Measurements from ENCODE around the gene PPT2. TPM values are rescaled to one million over a fixed set of nuclear protein-coding genes. Genes with fewer than 3 reads are reported as not detected.
A peak's percentile ranks its signal among the peaks of the same experiment; 100 is the strongest.

PPT2 gene, protein sequence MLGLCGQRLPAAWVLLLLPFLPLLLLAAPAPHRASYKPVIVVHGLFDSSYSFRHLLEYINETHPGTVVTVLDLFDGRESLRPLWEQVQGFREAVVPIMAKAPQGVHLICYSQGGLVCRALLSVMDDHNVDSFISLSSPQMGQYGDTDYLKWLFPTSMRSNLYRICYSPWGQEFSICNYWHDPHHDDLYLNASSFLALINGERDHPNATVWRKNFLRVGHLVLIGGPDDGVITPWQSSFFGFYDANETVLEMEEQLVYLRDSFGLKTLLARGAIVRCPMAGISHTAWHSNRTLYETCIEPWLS
- 18.0 and 54.3 TPM in 2 replicates for total RNA-seq

DNA sequence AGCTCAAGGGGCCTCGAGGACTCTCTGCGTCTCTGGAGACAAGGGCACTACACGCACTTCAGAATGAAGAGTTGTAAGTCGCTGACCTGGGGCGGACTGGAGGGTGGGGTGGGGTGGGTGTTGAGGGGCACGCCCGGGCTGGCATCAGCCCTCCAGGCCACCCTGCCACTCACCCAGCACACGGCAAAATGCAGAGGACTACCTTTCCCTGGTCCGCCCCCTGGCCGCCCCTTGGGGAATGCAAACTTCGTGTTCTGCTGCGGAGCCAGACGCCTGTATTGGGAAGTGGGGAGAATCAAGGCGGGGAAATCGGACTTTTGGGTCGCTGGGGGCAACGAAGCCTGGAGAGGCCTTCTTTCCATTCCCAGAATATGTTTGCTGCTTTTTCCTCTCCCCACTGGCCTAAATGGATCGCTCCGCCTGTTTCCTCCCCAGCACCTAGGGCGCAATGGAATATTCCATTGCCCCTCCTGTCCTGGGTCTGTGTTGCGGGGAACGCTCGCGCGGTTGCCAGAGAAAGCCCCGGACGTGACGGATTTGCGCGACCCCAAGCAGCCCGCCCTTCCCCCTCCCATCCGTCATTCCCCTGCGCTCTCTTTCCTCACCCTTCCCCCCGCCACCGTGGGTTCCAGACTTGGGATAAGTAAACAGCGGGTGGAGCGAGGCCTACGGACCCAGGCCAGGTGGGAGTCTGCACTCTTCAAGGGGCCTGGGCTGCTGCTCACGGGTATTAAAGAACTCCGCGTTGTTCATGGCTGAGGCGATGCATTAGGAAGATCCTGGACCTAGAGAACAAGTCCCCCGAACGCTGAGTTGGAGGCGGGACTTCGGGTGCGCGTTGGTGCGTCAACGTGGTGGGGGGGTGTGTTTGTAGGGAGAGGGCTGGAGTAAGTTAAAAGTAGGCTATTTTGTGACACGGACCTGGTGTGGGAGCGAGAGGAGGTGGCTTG, at the start of gene PPT2:
Gene PPT2, plus strand, starts transcription at position 578 of the 950 bp plus-strand sequence. CDS start 454 bp downstream, outside the sequence.
- DNase-seq (ENCODE audit: extremely low read depth, low read depth, low spot score), result peak; percentile 72

DNA sequence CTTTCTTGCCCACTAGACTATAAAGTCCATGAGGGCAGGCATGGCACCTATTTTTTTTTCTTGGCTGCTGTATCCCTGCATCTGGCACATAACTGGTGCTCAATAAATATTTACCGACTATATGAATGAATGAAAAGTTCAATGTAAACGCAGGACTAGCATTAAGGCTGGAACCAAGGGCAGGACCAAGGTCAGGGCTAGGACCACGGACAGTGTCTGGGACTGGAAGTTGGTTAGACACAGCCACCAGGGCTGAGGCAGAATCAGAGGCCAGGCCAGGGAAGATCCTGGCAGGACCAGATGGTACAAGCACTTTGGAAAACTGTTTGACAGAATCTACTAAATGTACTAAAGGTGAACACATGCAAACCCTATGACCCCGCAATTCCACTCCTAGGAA, 48.5 kb upstream of the PPT2 start:
- no peak for DNase-seq (ENCODE audit: extremely low read depth, low read depth, low spot score)

DNA sequence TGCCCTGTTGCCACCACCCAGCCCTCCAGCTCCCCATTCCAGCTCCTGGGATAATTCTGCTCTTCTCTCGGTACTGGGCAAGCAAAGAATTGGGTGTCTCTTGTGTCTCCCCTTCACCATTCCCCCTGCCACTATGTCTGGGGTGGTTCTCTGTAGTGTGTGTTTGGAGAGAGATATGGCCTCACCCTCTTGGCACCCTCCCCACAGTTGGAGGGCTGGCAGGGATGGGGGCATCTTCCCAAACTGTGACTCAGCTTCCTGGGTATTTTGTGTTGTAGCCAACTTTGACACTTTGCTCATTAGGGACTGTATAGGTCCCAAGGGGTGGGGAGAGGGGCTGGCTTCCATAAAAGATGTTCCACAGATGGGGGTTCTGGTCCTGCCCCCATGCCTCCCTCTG, 46.5 kb upstream of the PPT2 start:
- DNase-seq (ENCODE audit: extremely low read depth, low read depth, low spot score), result no peak

DNA sequence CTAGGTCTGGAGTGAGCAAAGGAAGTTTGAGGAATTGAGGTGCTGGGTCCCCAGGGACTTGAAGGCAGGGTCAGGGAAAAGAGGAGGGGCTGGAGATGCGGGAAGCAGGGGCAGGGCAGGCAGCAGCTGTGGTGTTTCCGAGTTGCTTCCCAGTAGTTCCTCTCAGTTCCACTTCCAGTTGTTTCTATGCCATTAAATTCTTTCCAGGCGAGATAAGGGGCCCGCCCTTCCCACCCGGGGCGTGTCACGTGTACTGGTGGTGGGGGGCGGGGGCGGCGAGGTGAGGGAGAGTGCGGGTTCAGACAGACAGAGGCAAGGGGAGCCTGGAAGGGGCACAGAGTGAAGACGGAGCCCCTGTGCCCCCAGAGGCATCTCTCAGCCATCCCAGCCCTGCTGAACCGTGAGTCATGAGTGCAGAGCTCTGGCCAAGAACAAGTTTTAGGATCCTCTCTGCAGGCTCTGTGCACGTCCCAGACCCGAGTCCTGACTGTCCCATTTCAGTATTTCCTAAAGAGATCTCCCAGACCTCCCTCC, 45.8 kb upstream of the PPT2 start:
- DNase-seq (ENCODE audit: extremely low read depth, low read depth, low spot score), result no peak

DNA sequence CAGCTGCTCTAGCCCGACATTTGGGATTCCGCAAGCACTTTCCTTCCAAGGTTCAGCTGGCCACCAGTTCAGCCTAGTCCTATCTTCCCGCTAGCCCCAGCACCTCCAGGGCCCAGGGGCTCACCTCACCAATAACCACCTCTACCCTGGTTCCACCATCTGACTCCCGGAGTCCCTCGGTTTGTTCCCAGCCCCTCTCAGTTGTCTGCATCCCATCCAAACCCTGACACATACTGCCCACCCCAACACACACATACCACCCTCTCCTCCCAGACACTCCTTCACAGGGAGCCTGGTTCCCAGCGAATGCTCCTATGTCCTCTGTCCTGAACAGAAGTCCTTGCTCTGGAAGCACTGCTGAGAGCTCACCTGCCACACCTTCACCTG, 45.2 kb upstream of the PPT2 start:
- no peak for DNase-seq (ENCODE audit: extremely low read depth, low read depth, low spot score)

DNA sequence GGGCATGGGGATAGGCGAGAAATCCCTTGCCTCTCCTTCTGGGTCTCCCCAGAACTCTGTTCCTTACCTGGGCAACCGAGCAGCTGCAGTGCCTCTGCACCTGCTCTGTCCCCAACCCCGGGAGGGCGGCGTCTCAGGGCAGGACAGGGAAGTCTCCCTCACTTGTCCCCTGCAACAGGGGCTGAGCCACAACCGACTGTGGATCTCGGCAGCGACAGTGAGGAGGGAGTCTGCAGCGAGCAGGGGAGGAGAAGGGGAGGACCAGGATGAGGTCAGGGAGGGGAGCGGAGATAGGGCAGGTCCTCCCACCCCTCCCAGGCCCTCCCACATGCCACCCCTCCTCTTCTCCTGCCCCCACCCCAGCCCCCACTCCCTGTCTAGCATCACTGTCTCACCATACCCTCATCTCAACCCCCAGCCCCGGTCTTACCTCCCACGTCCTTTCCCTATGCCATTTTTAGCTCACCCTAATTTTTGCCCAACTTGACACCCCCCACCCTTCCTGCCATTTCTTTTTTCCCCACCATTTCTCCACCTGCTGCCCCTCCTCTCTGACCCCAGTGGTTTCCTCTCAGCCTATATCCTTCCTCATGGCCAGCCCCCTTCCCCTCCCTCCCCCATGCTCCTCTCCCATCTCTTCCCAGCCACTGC, 44.7 kb upstream of the PPT2 start, which contains the start of gene TNXB:
Gene TNXB, minus strand, starts transcription at position 225 of the 651 bp plus-strand sequence. CDS start 11,140 bp downstream, outside the sequence.
- no peak for DNase-seq (ENCODE audit: extremely low read depth, low read depth, low spot score)

DNA sequence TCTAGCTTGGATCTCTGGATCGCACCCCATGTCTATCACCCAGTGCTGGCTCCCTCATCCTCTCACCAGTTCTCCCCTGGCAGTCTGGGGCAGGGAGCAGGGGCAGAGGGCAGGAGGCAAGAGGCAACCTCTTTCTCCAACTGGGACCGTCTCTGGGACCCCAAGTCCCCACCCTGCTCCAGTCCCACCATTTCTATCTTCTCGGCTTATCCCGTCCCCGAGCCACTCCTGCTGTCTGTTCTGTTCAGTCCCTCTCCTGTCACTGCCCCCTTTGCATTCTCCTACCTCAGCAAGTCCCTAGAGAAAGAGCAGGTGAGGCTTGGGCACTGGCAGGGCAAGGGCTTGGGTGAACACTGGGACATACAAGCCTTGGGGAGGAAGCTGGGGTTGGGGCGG, 44.2 kb upstream of the PPT2 start:
- no peak for DNase-seq (ENCODE audit: extremely low read depth, low read depth, low spot score)

DNA sequence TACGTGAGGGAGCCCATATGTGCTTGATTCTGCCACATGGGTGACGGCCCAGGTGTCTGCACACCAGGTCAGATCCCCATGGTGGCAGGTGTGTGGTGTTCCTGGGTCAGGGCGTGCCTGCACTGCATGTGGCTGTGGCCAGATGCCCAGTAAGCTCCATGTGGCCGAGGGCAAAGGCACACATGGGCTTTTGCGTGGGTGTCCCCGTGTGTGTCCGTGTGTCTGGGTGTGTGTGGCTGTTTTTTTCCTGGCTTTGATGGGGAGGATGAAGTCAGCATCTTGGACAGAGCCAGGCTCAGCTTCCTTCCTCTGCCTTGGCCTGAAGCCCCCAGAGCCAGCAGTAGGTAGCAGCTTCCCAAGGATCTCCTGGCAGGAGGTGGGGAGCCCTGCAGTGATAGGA, 43.3 kb upstream of the PPT2 start:
- no peak for DNase-seq (ENCODE audit: extremely low read depth, low read depth, low spot score)

DNA sequence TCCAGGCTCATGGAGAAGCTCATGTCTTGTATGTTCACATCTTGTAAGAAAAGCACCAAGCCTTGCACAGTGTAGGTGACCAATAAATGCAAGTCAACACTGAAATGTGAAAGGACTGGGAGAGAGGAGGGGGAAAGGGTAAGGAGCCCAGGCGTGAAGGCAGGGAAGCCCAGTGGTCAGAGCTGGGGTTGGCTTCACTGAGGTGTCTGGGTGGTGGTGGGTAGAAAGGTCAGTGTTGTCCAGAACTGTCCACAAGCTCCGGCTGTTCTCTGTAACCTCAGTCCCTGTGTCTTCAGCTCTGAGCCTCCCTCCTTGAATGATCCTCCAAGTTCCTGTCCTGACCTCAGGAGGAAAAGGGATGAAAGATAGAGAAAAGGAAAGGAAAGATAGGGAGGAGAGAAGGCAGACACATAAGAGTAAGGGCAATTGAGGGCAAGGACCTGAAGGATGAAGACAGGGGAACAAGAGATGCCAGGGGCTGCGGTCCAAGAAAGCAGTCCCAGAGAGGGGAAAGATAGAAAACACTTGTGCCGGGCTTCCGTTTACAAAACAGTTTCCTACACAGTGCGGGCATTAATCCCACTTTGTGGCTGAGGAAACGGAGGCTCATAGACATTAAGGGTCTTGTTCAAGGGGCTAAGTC, 42.4 kb upstream of the PPT2 start:
- DNase-seq (ENCODE audit: extremely low read depth, low read depth, low spot score), result no peak

DNA sequence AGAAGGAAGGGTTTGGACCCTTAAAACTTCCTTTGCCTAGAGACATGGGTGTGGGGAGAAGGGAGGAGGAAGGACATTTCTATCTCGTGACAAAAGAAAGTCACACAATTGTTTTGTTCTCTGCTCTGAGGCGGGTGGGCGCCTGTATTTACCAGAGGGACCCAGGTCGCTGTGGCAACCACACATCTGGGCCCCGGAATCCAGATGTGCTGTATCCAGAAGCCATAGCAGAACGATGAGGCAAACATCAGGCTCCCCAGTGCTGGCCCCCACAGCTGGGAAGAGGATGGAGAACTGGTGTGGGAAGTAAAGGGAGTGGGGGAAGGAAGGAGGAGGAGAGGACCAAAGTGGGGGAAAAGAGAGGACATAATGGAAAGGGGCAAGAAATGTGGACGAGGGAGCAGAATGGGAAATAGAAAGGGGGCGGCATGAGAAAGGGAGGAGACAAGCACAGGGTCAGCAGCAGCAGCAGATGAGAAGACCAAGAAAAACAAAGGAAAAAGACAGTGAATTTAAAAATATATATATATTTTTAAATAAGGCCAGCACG, 41.4 kb upstream of the PPT2 start:
- DNase-seq (ENCODE audit: extremely low read depth, low read depth, low spot score), result no peak

DNA sequence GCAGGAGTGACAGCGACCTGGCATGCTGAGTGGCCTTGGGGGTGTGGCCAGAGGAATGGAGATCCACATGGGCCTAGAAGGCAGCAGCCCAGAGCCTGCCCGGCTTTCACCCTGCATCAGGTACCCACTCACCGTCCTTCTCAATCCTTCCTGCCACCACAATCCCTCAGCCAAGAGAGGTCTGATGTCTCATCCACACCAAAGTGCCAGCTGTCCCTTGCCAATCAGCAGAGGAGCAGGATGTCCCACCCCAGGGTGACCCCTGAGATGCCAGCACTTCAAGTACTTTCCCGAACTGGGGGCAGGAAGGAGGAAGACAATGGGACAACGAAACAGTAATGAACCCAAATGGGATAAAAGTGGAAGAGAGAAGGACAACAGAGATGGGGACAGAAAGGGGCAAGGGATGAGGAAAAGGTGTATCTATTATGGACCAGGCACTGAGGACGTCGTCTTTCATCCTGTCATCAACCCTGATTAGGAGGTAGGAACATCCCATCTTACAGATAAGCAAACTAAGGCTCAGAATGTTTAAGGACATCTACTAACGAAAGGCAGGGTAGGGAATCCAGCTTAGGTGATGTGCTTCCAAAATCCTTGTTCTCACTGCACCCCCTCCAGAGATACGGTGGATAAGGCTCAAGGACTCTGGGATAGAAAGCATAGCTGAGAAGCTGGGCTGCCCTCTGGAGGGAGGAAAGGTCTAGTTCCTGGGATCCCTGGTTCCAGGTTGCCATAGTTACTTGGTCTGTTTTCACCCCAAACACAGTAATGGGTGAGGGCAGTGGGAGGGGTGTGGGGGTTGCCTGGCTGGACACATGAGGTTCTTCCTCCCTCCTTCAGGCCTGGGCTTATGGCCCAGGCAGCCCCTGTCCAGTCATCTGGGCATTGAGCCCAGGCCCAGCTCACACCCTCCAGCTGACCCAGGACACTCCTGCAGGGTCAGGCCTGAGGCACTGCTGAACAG, 40.3 kb upstream of the PPT2 start:
- no peak for DNase-seq (ENCODE audit: extremely low read depth, low read depth, low spot score)

DNA sequence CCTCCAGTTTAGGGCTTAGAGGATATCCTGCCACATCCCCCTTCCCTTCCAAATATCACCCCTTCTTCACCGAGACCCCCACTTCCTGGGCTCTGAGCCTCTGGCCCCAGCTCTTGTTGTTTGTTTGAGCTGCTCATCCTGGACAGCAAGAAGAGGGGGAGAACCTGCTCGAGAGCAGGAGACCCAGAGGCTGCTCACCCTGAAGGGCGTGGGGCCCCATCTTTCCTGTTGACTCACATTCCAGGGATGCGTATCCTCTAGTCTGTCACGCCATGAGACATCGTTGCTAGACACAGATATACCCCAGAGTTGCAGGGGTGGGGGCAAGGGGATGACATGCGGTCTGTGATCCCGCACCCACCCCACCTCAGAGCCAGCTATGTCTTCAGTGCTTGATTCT, 39.1 kb upstream of the PPT2 start:
- DNase-seq (ENCODE audit: extremely low read depth, low read depth, low spot score), result no peak

DNA sequence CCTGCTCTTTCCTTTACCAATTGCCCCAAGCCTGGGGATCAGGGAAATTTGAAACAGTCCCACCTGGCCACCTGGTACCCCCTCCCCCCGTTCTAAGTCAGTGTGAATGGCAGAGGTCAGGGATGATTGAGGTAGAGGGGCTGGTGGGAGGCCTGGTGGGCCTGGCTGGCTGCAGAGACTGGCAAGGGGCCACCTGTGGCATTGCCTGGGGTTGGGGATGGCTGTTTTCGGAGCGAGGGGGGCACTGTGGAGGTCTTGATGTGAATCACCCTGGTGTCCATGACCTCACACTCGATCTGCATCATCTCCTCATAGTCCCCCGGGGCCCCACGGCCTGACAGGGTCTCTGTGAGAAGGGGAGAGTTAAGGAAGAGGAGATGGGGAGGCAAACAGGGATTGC, 38.3 kb upstream of the PPT2 start:
- no peak for DNase-seq (ENCODE audit: extremely low read depth, low read depth, low spot score)

DNA sequence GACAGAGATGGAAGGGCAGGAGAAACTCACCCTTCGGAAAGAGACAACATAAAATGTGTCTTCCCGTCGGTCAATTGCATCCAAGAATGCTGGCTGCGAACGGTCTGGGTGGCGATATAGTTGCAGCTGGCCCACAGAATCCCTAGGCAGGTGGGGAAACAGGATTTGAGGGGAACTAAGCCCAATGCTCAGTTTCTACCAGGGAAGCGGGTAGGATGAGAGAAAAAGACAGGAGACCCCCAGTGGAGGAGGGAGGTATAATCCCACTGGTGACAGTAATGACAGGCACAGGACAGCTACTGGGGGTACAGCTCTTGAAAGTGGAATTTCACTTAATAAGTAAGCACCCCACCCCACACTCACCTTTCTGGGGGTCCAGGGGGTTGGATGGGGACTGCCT, 37.3 kb upstream of the PPT2 start:
- no peak for DNase-seq (ENCODE audit: extremely low read depth, low read depth, low spot score)

DNA sequence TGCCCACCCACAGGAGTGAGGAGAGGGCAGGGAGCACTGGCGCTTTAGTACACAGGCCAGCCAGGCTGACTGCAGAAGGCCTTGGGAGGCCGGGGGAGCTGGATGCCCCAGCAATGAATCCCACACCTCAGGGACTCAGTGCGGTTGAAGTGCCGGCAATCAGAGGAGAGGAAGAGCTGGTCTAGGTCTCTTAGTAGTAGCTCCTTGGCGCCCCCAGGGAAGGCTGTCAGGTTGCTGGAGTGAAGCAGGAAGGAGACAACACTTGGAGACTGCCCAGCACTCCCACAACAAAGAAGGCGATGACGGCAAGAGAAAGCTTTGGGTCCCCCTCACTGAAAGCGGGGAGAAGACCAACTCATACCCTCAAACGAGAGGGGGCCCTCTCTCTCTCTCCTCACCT, 36.5 kb upstream of the PPT2 start:
- no peak for DNase-seq (ENCODE audit: extremely low read depth, low read depth, low spot score)

DNA sequence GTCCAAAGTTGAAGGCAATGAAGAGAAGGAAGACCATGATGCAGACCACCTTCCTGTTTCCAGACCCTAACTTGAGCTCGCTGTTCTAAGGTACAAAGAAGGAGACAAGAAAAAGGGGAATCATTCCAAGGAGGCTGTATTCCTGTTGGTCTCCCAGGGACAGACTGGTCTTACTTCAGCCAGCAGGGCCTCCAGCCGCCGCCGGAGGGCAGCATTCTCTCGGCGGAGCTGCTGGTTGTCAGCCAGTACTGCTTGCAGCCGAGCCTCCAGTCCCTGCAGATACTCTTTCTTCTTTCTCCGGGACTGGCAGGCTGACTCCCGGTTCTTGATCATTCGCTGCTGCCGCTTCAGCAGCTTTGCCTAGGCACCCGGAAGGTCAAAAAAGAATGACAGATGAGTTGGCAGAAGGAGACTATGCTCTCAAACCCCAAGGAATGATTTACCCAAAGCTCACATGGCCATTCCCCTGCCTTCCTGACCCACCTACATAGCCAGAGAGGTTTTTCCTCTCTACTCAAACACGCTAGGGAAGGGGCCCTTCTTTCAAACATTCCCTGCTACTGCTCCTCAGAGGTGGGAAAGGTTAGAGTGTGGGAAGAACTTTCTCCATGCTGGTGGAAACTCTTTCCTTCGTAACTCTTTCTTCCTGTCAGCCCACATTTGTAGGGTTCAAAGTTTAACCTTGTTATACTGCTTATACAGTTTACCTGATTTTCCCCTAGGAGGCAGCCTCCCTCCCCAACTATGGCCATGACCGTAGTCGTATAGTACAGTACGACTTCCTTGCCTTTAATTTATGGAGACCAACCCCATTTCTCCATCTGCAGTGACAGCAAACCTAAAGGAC, 34.9 kb upstream of the PPT2 start:
- no peak for DNase-seq (ENCODE audit: extremely low read depth, low read depth, low spot score)

DNA sequence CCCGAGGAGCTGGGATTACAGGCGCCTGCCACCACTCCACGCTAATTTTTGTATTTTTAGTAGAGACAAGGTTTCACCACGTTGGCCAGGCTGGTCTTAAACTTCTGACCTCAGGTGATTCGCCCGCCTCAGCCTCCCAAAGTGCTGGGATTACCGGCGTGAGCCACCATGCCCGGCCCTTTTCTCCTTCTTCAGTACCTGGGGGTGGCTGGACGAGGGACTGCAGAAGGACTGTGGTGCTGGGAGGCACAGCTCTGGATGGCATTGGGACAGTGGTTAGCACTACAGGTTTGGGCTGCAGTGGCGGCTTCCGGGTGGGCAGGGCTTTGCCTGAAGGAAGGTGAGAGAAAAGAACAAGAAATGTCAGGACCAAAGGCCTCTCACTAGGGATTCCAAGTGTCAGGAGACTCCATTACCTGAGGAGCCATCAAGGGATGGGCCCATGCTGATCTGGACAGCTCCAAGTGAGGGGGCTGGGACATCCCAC, 33.3 kb upstream of the PPT2 start:
- no peak for DNase-seq (ENCODE audit: extremely low read depth, low read depth, low spot score)

DNA sequence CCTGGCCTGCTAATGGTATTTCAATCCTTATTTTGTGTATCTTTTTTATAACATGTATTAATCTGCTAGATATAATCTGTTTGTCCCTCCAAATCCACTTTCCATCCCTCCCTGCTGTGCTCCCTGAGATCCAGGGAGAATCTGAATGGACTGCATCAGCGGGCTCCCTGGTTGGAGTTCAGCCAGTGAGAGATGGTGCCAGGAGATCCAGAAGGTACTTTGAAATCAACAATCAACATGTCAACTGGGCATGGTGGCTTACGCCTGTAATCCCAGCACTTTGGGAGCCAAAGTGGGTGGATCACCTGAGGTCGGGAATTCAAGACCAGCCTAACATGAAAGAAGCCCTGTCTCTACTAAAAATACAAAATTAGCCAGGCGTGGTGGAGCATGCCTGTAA, 30.3 kb upstream of the PPT2 start:
- DNase-seq (ENCODE audit: extremely low read depth, low read depth, low spot score), result no peak
